Measurements from ENCODE around the gene TRIM66.
"Not testable (repeated sequence)": the region's sequence is repeated elsewhere in the genome, so short reads cannot be mapped to it uniquely, and the experiment has no call there.

Gene TRIM66

DNA sequence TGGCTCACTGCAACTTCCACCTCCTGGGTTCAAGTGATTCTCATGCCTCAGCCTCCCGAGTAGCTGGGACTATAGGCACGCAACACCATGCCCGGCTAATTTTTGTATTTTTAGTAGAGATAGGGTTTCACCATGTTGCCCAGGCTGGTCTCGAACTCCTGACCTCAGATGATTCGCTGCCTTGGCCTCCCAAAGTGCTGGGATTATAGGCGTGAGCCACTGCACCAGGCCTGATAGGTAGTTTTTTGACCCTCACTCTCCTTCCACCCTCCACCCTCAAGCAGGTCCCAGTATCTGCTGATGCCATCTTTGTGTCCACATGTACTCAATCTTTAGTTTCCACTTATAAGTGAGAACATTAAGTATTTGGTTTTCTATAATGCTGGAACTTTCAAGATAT is 12.4 kb downstream of the TRIM66 start:
- FAIRE-seq; DNase-seq (ENCODE audit: extremely low spot score, insufficient read length, low read depth): not testable (repeated sequence)

DNA sequence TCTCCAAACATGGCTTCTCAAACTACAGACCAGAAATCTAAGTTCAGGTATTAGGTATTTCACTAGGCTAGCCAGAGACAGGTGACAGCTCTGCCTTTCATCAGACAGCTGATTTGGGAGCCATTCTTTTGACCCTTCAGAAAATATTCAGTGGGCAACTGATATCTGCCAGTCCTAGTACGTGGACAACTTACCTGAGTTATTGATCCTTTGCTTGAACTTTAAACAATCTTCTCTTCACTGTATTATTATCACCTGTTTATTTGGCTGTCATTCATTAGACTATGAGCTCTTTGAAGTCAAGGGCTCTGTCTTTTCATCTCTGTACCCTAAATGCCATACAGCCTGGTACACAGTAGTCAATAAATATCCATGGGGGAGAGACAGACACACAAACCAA is 17.2 kb downstream of the TRIM66 start:
- FAIRE-seq, result no peak
- DNase-seq (ENCODE audit: extremely low spot score, insufficient read length, low read depth), result no peak

- no peak for DNase-seq (ENCODE audit: extremely low spot score, insufficient read length, low read depth)
- no peak for FAIRE-seq
Observed at GRCh38 chr11:8661001-8661795, 21.3 kb downstream of the TRIM66 start.

- FAIRE-seq (no peak), DNase-seq (ENCODE audit: extremely low spot score, insufficient read length, low read depth) (no peak)
Observed at GRCh38 chr11:8658321-8659057, 24.0 kb downstream of the TRIM66 start.

DNA sequence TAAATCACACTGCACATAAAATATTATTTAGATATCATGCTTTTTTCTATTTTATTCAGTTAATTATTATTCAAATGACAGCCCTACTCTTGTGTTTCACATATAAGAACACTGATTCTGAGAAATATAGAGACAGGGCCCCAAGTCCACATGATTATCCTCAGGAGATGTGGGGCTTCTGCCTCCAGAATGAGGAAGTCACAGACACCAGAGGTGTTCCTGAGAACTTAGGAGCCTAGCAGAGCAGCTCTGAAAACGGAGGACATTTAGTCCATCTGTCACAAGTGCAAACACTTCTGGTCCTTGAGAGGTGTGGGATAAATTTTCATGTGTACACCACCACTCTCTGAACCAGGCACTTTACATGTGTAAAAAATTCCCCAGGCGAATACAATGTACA is 26.2 kb downstream of the TRIM66 start:
- DNase-seq (ENCODE audit: extremely low spot score, insufficient read length, low read depth), result no peak
- no peak for FAIRE-seq

GRCh38 chr11:8654503-8654902 is 28.0 kb downstream of the TRIM66 start:
- FAIRE-seq, result no peak
- DNase-seq (ENCODE audit: extremely low spot score, insufficient read length, low read depth), result no peak

DNA sequence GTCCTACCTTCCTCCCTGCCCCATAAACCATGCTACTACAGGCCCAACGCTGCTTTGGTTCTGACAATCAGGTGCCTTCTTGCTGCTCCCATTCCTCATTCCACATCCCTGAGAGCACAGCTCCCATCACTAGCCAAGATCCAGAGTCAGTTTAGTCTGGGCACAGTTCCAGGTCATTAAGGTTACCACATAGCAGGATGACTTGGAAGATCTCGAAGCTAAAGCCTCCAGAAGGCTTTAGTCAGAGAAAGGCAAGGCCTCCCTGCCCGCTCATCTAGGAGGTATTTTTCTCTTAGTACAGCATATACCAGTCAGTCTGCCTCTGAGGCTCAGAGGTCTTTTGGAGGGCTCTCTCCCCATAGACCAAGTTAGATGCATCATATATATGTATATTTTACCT is 30.3 kb downstream of the TRIM66 start:
- no peak for DNase-seq (ENCODE audit: extremely low spot score, insufficient read length, low read depth)
- no peak for FAIRE-seq

- DNase-seq (ENCODE audit: extremely low spot score, insufficient read length, low read depth) (no peak), FAIRE-seq (no peak)
Observed at GRCh38 chr11:8650401-8650990, 32.0 kb downstream of the TRIM66 start.

DNA sequence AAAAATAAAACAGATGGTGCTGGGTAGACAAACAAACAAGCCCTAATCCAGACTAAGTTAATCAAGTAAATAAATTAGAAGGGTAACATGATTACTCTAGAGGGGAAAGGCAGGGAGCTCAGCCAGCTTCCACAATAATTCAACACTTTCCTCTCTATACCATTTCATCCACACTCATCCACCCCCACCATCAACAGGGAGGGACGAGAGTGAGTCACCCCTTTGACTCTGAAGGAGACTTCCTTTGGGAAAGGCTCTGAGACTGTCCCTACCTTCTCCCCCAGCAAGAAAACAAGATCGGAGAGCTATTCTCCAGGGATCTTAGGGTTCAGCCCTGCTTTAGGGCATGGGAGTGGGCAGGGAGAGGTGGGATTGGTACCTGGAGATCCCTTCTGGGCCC is 33.1 kb downstream of the TRIM66 start:
- DNase-seq (ENCODE audit: extremely low spot score, insufficient read length, low read depth), result no peak
- no peak for FAIRE-seq

DNA sequence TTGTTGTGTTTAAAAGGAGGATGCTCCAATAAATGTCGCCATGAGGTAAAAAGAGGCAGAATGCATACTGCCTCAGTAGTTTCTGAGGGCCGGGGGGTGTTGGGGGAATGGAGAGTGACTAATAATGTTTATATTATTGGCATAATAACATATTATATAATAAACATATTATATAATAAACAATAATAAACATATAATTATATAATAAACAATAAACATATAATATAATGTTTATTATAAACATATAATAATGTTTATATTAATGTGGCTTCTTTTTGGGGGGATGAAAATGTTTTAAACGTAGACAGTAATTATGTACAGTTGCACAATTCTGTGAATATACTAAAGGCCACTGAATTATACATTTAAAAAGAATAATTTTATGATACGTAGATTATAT is 35.6 kb downstream of the TRIM66 start:
- FAIRE-seq, result no peak
- no peak for DNase-seq (ENCODE audit: extremely low spot score, insufficient read length, low read depth)

DNA sequence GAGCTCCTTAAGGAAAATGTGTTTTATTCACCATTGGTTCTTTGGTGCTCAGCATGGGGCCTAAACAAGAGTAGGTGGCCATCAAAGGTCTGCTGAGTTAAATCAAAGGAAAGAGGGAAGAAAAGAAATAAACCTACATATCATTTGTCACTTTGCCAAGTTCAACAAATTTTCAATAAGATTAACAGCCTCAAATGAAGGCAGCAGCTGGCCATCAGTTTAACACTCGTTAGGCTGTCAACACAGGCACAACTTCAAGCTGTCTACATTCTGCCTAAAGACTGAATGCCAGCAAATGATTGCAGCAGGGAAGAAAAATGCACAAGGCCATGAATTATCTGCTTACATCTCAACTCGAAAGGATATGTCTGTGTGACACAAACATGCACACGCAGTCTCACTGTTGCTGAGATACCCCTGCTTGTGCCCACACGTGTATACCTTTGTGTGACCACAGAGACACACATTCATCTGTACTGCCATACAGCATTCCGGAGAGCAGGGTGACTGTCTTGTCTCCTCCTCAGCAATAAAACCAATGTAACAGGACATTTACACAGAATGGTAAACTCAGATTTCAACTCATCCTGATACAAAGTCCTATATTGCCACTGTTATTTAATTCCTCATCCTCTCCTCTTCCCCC is 40.1 kb downstream of the TRIM66 start:
- FAIRE-seq (no peak), DNase-seq (ENCODE audit: extremely low spot score, insufficient read length, low read depth) (no peak)

DNA sequence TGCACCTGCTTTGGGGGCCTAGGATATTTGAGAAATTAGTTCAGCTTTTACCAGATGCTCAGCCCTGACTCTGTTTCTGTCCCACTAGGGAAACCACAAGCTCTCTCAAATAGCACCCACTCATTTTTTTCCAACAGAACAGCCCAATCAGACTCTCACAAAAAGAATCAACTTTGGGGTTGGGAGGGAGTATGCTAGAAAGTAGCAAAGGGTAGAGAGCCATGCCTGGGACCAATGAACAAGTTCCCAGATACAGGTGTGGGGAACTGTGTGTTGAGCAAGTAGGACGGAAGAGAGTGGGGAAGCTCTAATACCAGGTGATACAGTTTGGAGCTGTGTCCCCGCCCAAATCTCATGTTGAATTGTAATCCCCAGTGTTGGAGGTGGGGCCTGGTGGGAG is 41.1 kb downstream of the TRIM66 start:
- FAIRE-seq, result no peak
- no peak for DNase-seq (ENCODE audit: extremely low spot score, insufficient read length, low read depth)

DNA sequence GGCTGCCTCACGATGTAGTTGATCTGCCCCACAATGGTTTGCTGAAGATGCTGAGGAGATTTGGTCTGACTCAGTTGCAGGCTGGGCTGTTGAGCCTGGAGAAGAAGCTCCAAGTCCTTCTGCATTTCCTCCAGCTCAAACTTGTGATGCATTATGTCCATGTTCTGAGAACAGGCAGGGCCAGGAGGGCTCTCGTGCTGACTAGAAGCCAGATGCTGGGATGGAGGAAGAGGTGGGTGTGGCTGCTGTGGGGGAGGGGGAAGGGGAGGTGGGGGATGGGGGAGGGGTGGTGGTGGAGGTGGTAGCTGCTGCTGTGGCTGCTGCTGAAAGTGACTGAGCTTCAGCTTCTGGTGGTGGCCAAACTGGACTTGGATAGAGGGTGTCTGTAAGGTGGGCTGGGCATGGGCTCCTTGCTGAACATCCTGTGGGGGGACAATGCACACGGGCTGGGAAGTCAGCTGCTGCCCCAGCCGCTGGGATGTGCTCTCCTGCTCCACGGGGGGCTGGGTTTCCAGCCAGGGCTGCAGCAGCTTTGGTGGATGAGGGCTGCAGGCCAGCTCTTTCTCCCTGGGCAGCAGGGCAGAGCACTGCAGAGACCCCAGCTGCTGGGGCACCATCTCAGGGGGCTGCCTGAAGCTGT is 42.1 kb downstream of the TRIM66 start:
- DNase-seq (ENCODE audit: extremely low spot score, insufficient read length, low read depth) (no peak), FAIRE-seq (no peak)

DNA sequence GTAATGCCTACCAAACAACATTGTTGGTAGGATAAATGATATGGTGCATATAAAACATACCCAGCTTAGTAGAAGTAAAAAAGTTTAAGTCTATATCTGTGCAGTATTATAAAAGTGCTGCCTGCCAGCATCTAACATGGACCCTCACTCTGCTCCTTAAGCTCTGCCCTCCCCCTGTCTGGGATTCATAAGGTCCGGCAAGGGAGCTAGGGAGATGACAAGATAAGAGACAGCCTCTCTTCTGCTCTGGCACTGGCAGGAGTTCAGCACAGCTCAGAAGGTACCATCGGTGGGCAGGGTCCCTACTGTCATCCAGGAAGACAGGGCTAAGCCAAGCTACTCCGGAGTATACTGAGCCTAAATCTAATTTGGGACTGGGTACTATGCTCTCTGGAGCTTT is 42.8 kb downstream of the TRIM66 start:
- FAIRE-seq, result no peak
- no peak for DNase-seq (ENCODE audit: extremely low spot score, insufficient read length, low read depth)

DNA sequence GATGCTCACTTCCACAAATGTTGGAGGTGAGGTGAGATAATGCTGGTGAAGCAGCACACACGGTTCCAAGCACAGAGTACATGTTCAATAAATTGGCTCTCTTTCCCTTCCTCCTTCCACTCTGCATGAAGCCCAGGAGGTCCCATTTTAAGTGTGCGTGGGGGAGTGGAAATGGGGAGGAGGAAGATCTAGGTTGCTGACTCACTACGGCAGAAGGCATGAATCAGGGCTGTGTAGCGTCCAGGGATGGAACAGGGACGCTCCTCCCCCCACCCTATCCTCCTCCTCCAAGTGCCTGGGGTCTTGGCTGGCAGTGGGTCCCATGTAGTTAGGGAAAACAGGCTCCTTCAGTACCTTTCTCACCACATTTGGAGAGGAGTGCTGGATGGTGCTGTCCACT is 44.2 kb downstream of the TRIM66 start:
- FAIRE-seq (no peak), DNase-seq (ENCODE audit: extremely low spot score, insufficient read length, low read depth) (no peak)

GRCh38 chr11:8636127-8636526 is 46.3 kb downstream of the TRIM66 start:
- FAIRE-seq (no peak), DNase-seq (ENCODE audit: extremely low spot score, insufficient read length, low read depth) (no peak)

DNA sequence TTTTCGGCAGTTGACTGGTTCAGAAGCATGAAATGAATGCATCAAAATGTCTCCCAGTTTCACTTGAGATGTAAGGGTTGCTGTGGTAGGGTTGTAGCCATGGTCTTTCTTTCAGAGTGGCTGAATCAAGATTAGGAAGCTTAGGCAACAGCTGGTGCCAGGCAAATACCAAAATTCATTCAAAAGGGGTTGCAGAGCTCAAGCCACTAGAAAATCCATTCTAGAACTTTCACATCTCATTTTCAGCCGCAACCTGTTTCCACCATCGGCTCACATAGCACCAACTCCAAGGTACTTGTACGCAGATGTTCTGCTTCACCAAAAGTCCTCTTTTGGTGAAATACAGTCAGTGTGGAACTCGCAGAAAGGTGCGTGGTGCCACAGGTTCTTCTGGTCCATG is 48.0 kb downstream of the TRIM66 start:
- DNase-seq (ENCODE audit: extremely low spot score, insufficient read length, low read depth) (no peak), FAIRE-seq (no peak)

- no peak for DNase-seq (ENCODE audit: extremely low spot score, insufficient read length, low read depth)
- FAIRE-seq, result no peak
Observed at GRCh38 chr11:8631395-8632118, 50.9 kb downstream of the TRIM66 start.

DNA sequence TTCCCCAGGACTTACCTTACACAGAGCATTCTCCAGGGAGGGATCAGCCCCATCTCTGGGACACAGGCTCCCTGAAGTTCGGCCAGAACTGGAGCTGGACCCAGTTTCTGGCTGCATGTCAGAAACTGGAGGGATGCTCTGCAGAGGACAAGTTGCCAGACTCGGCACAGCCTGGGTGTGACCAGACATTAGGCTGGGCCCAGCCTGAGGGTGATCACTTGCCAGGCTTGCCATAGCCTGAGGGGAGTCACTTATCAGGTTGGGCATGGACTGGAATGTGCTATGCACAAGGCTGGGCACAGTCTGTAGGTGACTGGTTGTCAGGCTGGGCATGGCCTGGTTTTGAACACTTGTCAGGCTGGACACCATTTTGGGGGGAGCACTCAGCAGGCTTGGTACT is 57.8 kb downstream of the TRIM66 start:
- FAIRE-seq (no peak), DNase-seq (ENCODE audit: extremely low spot score, insufficient read length, low read depth) (no peak)

DNA sequence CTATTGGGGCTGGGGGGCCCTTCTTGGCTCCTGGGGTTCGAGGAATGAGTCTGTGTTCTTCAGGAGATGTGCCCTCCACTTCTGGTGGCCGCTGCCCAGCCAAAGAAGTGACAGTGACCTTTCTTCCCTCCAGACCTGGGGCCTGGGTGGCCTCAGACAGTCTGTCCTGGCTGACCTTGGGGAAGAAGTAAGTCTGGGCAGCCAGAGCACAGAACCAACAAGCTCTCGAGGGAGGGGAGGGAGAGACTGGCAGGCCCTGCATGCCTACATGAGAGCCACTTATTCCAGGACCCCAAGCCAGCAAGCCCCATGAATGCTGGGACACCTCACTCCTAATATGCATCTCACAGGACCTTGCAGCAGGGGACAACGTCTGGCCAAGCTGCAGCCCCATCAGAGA is 61.3 kb downstream of the TRIM66 start:
- FAIRE-seq (no peak), DNase-seq (ENCODE audit: extremely low spot score, insufficient read length, low read depth) (no peak)

Measured in GM18507 (cell line).